Hematopoietic multipotent progenitor cell (in vitro differentiated cells): ENCODE results near the gene VOPP1. TPM values are rescaled to one million over a fixed set of nuclear protein-coding genes. Genes with fewer than 3 reads are reported as not detected.

Experiments
- total RNA-seq: library from RNA; depleted of rRNA; stranded (reverse); fragments of >200 nt; gene quantifications from one replicate; pipeline ENCODE4 v1.2.3, GENCODE V29; 2012

Gene VOPP1
- total RNA-seq, 1 donor, result 29.4 TPM

Other genes with a start within 250 kb of the VOPP1 start
- 17.0 TPM for gene LANCL2, start 207.2 kb downstream of the VOPP1 start, total RNA-seq